HL-60 (cell line): ENCODE results near the gene FAM83E.

Source experiments
- CTCF ChIP-seq: IDR thresholded peaks from one replicate; pipeline ENCODE4 v1.5.1; 2011; ENCODE audit warnings: low read length, control low read depth, inconsistent platforms; ENCODE audit not compliant: insufficient read depth
- GABPA ChIP-seq: IDR thresholded peaks from 2 replicates; pipeline ENCODE4 v1.6.1; 2012; ENCODE audit warnings: low read depth
- POLR2AphosphoS5 ChIP-seq: IDR thresholded peaks from 2 replicates; pipeline ENCODE4 v1.6.1; 2012; ENCODE audit warnings: low read depth
- SPI1 ChIP-seq: IDR thresholded peaks from 2 replicates; pipeline ENCODE4 v1.6.1; 2012; ENCODE audit warnings: low read depth, mild to moderate bottlenecking, borderline replicate concordance
- TF ChIP-seq, protein P1 (sequence below): IDR thresholded peaks from 2 replicates; pipeline ENCODE4 v1.6.1; 2012; ENCODE audit warnings: low read depth; ENCODE audit not compliant: insufficient replicate concordance

DNA sequence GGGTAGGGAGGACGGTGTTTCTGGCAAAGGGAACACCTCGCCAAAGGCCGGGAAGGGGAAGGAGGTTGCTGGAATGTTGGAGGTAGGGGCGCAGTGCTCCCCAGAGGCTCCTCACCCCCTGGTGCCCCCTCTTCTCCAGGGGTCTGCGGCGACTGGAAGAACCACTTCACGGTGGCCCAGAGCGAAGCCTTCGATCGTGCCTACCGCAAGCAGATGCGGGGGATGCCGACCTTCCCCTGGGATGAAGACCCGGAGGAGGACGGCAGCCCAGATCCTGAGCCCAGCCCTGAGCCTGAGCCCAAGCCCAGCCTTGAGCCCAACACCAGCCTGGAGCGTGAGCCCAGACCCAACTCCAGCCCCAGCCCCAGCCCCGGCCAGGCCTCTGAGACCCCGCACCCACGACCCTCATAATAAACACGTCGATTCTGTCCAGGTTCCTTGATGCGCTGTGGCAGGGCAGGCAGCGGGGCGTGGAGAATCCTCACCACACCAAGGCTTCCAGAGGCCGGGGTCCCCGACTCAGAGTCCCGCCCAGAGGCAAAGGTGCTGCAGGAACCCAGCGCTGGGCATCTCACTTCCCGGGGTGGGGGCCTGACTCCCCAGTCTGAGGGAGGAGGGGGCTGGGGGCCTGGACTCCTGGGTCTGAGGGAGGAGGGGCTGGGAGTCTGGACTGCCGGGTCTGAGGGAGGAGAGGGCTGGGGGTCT lies 15.7 kb downstream of the FAM83E start:
- TF ChIP-seq CTCF (no peak), SPI1 (no peak), GABPA (no peak), POLR2AphosphoS5 (no peak)
- TF ChIP-seq, protein P1, sequence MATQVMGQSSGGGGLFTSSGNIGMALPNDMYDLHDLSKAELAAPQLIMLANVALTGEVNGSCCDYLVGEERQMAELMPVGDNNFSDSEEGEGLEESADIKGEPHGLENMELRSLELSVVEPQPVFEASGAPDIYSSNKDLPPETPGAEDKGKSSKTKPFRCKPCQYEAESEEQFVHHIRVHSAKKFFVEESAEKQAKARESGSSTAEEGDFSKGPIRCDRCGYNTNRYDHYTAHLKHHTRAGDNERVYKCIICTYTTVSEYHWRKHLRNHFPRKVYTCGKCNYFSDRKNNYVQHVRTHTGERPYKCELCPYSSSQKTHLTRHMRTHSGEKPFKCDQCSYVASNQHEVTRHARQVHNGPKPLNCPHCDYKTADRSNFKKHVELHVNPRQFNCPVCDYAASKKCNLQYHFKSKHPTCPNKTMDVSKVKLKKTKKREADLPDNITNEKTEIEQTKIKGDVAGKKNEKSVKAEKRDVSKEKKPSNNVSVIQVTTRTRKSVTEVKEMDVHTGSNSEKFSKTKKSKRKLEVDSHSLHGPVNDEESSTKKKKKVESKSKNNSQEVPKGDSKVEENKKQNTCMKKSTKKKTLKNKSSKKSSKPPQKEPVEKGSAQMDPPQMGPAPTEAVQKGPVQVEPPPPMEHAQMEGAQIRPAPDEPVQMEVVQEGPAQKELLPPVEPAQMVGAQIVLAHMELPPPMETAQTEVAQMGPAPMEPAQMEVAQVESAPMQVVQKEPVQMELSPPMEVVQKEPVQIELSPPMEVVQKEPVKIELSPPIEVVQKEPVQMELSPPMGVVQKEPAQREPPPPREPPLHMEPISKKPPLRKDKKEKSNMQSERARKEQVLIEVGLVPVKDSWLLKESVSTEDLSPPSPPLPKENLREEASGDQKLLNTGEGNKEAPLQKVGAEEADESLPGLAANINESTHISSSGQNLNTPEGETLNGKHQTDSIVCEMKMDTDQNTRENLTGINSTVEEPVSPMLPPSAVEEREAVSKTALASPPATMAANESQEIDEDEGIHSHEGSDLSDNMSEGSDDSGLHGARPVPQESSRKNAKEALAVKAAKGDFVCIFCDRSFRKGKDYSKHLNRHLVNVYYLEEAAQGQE = no peak
